ENCODE data around the gene MYO1A. TPM values are rescaled to one million over a fixed set of nuclear protein-coding genes. Genes with fewer than 3 reads are reported as not detected.
"Not testable (repeated sequence)": the region's sequence is repeated elsewhere in the genome, so short reads cannot be mapped to it uniquely, and the experiment has no call there.

MYO1A gene
- total RNA-seq, 1 donor from 2014 or later: 48.5 TPM

DNA sequence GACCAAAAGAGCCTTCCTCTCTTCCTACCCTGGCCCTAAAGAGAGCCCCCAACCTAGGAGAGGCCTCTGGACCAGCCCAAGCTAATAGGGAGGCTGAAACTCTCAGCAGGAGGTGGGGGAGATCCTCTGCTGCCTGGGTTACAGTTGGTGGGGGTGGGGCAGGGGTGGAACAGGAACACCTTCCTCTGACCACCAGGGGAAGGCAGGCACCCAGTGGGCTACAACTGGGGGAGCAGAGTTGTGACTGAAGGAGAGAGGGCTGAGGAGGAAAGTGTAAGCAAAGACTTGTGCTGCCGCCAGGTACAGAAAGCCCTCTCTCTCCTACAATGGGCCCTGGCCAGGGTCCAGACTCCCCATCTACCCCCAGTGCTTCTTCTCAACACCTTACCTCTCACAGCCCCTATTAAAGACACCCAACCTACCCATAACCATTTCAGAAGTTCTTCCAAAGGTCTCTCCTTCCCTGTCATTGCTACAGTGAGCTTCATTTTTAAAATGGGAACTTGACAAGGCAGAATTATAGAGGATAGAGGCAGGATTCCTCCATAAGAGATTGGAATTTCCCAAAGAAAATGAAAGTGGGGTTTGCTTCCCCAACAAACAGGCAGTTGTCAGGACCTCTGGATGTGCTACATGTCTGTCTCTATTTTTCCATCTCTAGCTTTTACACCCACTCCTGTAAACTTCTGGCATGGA lies 1.4 kb downstream of the MYO1A start:
- DNase-seq (ENCODE audit: low spot score): no peak

DNA sequence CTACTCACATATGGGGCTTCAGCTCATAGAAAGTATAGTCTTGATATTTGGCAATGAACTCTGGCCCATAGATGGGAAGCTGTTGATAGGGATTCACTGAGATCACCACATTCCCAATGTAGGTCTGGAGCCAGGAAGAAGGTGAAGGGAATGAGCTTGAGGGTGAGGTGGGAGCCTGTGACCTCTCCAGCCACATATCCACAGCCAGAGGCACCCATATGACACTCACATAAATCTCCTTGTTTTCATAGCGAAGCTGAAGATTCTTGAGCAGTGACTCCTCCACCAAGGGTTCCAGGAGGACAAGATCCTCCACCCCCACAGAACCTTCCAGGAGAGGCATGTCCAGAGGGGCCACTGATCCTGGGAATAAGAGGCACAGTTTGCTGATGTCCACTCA lies 1.9 kb downstream of the MYO1A start:
- no peak for DNase-seq (ENCODE audit: low spot score)

DNA sequence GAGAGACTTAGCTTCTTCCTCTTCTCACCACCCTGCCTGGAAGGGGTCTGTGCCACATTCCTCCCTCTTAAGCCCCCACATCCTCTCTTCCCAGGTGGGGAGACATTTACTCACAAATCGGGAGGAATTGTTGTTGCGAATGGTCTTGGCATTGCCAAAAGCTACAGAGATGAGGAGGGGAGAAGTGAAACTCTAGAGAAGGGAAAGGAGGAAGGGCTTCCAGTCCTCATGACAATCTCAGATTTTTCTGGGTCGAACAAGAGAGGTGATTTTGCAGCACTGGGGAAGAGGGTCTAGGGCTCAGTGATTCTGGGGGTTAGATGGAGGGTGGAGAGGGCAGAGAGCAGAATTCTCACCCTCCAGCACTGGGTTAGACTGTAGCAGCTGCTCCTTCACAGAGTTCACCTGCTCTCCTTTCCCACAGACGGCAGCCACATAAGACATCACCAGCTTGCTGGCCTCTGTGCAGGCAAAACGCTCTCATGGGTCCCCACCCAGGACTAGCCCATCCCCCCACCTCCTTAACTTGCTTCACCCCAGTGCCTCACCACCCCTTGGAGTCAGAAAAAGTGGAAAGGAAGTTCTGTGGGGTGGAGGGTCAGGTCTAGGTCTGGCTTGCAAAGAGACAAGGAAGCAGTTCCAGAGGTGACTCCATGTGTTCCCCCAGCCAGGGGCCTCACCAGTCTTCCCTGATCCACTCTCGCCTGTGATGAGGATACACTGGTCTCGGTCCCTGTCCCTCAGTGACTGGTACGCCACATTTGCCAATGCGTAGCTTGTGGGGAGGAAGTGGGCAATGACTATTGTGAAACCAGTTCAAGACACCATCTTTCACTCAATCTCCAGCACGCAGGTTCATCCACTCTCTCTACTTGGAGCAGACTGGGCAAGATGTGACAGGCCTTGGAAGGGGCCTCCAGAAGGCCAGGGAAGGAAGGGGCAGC lies 2.7 kb downstream of the MYO1A start:
- no peak for DNase-seq (ENCODE audit: low spot score)

DNA sequence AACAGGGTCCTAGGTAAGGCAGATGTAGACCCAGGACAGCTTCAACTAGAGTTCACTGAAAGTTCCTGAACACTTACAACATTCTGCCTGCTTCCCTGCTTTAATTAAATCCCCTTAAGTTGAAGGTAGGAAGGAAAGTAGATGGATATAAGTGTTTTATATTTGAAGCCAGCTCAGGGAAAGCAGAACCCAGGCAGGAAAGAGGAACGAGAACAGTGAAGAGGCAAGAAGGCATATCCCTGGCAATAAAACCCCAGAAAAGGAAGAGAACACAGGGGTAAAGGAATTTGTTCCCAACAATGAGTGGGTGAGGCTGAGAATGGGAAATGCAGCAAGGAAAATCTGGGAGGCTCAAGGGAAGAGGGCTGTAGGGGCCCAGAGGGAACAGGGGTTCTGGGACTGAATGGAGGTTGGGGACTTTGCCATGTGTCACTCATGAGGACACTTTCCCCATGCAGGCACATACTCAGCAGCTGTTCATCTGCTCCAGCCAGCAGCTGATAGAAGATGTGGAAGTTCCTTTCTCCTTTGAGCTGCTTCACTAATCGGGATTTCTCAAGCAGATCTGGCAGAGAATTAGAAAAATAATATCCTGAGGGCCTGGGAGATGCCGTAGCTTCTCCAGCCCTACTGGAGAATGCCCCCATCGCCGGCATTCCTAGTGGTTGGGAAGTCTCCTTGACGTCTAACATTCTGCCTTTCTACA lies 3.7 kb downstream of the MYO1A start:
- no peak for DNase-seq (ENCODE audit: low spot score)

DNA sequence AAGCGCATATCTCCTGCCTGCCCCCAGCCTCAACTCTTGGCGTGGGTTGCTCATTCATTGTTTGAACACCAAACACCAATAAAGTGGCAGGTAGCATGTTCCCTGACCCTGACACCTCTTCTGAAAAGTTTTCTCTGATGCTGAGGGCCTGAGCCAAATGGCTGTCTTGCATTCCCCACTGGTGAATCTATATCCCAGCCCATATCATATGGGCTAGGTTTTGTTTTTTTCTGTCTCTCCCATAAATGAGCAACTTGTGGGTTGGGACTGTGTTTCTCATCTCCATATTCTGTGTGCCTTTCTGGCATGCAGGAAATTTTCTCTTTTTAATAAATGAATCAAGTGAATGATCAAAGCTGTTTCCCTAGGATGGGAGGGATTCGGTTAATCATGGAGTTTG lies 5.0 kb downstream of the MYO1A start:
- no peak for DNase-seq (ENCODE audit: low spot score)

DNA sequence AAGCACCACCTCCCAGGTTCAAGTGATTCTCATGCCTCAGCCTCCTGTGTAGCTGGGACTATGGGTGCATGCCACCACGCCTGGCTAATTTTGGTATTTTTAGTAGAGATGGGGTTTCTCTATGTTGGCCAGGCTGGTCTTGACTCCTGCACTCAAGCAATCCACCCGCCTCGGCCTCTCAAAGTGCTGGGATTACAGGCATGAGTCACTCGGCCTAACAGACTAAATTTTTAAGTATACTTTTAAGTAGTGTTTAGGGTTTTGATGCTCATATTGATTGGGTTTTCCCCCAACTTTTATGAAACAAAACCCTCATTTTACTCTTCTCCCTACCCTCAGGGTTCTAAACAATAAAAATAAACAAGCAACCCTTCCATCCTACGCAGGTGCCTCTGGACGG lies 5.5 kb downstream of the MYO1A start:
- no peak for DNase-seq (ENCODE audit: low spot score)

DNA sequence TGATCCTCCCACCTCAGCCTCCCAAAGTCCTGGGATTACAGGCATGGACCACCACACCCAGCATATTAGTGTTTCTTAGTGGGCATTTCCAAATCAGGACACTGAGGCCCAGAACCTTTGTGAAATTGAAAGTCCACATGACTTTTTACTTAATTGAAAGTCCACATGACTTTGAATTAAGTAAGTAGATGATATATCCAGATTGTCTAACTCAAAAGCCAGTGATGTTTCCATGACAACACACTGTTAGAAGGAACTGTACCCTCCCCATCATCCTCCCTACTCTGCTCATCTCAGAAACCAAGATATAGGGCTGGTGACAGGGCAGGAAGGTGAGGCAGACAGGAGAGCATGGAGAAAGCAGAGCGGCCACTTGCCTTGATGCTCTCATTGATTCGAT lies 7.2 kb downstream of the MYO1A start:
- DNase-seq (ENCODE audit: low spot score): no peak

DNA sequence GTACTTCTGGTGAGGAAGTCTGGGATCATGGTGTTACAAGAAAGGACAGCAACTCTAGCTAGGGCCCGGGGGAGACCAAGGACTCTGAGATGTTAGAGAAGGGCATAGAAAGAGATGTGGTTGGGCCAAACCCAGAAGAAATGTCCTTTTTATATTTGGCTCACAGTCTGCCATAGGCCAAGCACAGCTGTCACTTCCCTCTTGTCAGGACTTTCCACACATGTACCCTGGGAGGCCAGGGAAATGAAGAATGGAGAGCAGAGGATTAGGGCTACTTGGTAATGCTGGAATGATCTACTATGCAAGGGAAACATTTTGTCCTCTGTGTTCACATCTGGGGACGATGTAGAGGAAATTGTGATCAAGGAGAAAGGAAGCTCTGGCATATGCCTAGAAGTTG lies 9.2 kb downstream of the MYO1A start:
- DNase-seq (ENCODE audit: low spot score): no peak

DNA sequence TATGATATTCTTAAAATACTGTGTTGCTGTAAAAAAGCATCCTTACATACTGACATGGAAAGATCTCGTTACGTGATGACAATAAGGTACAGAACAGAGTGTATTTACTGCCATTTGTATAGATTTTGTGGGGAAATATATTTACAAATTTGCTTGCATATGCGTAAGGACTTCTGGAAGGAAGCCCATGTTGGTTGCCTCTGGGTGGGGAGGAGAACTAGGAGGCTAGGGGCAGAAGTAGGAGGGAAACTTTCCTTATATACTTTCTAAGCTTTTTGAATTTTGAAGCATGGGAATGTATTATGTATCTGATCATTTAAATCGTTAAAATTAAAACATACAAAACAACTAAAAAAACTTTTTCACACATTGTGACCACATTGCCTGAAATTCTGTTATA lies 9.7 kb downstream of the MYO1A start:
- no peak for DNase-seq (ENCODE audit: low spot score)

DNA sequence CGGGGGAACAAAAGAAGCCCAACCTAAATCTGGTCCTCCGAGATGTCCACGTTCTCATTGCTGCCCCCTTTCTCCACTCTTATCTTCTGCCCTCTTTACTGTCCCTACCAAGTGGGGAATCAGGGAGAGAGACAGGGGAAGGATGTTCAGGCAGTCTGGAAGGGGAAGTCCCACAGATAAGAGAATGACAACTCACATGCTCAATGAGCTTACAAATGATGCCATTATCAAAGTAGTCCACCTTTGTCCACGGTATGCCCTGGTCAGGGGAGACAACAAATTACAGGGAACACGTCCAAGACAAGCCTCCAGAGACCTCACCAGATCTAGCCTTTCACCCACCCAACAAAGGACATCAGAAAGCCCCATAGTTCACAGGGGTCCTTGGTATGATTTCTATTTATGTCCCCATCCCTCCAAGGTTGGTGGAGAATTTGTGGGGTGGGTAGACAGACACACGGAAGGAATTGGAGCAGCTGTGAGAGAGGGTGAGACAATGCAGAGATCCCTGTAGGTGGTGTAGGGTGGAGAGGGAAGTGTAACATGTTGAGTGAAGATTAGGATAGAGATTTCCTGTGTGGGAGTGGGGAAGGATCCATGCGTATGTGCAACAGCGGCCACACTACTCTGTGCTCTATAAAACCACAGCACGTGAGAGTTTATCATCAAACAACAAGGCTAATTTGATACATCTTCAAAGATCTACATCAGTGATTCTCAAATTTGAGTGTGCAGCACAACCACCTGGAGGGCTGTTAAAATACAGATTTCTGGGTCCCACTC lies 10.7 kb downstream of the MYO1A start:
- no peak for DNase-seq (ENCODE audit: low spot score)

DNA sequence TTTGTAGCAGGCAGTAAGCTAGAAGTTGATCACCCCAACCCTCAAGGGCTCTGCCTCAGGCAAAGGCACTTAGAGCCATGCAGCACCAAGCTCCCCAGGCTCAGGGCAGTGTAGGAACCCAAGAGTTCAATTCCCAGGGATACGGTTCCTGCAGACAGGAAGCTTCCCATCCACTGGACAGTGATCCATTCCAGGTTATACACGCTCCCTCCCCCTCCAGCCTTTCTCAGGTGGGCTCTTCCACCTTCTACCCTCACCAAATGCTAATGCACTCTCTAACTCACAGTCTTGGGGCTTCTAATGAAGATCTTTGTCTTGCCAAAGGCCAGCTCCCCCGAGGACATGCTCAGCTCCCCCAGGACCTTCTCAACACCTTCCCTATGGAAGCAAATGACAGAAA lies 12.7 kb downstream of the MYO1A start:
- no peak for DNase-seq (ENCODE audit: low spot score)

DNA sequence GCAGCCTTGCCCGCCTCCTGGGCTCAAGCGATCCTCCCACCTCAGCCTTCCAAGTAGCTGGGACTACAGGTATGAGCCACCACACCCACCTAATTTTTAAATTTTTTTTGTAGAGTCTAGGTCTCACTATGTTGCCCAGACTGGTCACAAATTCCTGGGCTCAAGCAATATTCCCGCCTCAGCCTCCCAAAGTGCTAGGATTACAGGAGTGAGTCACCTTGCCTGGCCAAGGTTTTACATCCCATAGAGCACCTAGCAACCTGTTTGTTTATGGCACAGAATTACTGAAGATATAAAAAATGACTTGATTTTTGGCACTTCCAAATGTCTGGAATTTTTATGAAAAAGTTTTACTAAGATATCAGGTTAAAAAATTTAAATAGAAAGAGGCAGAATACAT lies 16.5 kb downstream of the MYO1A start:
- no peak for DNase-seq (ENCODE audit: low spot score)

DNA sequence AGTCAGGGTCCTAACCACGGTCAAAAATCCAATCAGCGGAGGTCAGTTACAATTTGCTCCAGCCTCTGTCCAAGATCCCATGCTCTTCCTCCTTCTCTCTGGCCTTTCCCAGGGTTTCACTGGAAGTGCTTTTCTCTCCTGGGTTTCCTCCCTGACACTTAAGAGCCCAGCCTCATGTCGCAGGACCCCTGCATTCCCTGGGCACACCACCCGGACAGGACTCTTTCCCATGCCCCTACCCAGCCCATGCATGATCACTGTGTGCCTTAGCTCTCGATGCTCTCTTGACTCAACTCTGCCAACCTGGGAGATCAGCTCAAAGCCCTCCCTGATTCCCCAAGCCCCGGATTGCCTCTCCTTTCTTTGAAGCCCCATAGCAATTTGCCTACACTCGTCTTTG lies 18.1 kb downstream of the MYO1A start:
- DNase-seq (ENCODE audit: low spot score): no peak

DNA sequence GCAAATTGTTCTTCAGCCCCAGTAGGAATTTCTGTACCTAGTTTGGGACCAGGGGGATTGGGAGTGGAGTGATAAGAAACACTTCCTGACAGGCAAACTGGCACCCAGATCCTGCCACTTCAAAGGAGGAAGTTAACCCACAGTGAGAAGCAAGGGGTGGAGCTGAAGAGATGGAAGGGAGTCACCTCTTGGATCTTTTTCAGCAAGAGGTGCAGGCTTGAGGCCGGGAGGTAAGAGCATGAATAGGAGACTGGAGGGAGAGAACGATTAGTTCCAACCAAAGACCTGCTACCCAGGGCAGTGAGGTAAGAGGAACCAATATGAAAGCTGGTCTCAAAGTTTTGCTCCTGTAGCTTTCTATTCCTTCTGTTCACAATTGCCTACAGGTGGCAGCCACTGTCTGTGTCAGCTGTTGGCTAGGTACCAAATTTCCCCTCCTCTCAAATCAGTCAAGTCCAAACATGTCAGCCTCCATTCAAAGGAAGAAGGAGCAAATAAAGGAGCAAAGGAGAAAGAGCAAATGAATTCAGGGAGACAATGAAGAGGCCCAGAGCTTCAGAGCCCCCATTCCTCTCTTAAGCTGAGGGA lies 18.7 kb downstream of the MYO1A start:
- no peak for DNase-seq (ENCODE audit: low spot score)

DNA sequence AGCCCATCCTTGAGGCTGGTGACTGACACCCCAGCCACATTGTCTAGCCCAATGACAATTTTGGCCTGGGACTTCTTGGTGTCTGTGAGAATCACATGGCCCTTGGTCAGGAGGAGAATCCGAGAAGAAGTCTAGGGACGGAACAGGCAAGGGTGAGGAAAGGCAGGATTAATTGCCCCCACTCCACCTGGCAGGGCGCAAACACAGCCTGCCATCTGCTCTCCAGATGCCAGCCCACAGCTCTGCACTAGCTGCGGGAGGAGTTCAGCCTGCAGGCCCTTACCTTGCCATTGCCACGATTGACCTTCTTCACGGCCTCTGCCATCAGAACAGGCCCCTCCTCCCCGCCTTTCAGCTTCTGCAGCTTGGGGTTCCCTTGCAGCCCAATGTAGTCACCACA lies 20.5 kb downstream of the MYO1A start:
- DNase-seq (ENCODE audit: low spot score): no peak

DNA sequence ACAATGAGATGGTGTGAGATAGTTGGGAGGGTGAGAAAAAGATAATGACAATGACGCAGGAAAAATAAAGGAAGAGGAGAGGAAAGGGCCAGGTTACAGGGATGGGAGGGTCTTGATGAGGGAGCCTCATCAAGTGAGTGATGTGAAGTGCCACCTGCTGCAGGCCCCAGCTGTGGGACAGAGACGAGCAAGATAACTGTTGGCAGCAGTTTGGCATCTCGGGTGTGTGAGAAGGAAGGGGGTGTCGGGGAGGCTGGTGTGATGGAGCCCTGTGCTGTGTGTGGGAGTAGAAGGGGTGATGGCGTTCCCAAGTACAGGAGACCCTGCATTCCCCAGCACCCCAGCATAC lies 22.1 kb downstream of the MYO1A start:
- DNase-seq (ENCODE audit: low spot score): no peak

DNA sequence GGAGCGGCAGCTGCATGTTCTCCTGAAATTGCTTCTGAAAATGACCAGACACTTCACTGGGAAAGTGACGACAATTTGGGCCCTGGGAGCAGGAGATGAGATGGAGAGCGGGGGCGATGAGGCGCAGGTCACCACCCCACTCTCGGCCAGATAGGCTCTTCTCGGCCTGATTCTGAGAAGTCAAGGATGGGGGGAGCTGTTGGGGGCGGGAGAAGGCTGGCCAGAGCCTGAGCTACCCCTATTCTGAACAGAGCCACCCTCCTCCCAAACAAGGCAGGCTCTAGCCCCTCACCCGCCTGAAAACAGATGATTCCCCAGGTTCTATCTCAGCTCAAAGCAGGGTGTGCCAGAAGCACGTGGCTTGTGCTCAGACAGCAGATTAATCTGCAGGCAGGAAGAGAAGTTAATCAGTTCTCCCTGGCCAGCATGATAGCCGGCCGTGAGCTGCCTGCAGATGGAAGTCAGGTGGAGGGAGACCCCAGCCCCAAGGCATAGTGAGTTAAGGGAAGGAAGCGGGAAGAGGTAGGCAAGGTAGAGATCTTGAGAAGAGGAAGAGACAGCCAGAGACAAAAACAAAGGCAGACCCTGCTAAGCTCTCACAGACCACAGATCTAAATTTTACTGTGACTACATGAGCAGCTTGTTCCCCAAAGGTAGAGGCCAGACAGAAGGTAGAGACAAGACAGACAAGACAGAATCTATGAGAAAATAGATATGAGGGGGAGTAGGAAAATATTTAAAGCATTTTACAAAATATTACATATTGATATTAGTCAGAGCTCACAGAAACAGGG lies 22.7 kb downstream of the MYO1A start:
- DNase-seq (ENCODE audit: low spot score): no peak

DNA sequence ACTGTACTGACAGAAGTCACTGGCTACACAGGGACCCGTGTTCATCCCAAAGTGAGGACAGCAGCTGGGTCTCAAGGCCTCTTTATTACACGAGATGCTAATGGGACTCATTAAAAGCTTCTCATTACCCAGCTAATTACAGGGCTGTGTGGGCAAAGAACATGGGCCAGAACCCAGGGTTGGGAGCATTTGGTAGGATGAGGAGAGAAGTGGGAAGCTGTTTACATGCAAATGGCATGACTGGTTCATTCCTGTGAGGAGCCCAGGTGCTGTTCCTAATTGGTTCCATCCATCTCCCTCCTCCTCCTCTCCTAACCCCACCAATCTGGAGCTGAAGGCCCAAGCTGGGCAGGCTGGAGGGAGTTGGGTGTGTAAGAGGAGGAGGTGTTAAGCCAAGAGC lies 24.7 kb downstream of the MYO1A start:
- DNase-seq (ENCODE audit: low spot score): no peak

DNA sequence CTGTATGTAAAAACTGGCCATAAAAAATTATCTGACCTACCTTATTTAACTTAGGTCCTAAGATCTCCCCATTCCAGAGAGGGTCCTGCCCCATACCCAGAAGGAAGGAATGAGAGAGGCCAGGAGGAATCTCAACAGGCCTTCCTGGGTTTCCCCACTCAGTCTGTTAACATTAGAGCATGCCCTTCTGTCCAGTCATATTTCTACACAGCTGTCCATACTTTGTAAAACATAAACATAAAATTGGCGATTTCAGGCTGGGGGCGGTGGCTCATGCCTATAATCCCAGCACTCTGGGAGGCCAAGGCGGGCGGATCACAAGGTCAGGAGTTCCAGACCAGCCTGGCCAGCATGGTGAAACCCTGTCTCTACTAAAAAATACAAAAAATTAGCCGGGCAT lies 27.6 kb downstream of the MYO1A start:
- not testable (repeated sequence) for DNase-seq (ENCODE audit: low spot score)

DNA sequence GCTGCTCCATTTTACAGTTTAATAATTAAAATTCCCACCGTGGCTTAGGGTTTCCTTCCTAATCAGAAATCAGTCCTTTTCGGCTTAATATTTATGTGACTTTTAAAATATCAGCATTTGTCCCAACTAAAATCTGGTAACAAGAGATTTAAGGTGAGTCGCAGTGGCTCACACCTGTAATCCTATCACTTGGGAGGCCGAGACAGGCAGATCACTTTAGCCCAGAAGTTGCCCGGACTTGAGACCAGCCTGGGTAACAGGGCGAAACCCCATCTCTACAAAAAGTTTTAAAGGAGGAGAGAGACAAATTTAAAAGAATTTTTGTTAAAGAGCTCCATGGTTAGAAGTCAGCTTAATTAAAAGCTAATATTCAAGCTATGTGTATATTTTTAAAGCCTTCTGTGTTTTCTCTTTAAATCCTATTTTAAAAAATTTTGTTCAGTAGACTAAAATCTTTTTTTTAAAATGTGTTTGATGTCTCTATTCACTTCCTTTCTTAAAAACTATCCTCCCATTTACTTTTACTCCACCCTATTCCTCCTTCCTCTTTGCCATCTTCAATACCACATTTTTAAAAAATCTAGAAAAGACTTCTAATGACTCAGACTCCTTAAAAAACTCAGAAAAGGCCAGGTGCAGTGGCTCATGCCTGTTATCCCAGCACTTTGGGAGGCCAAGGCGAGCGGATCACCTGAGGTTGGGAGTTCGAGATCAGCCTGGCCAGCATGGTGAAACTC lies 29.8 kb downstream of the MYO1A start:
- DNase-seq (ENCODE audit: low spot score): no peak
